HG03135 (cell line): ENCODE results near the gene MBLAC1.

Experiments
- ATAC-seq: cut with Tn5 transposase; IDR thresholded peaks from one replicate; pipeline ENCODE4 v1.9.1; 2021; ENCODE audit warnings: mild to moderate bottlenecking, moderate library complexity; ENCODE audit not compliant: unreplicated experiment

The MBLAC1 gene

GRCh38 chr7:100095289-100095688 is 31.5 kb upstream of the MBLAC1 start:
- ATAC-seq = no peak

- ATAC-seq = no peak
Measured at GRCh38 chr7:100095704-100096103, 31.1 kb upstream of the MBLAC1 start.

GRCh38 chr7:100098913-100099312 is 27.9 kb upstream of the MBLAC1 start:
- no peak for ATAC-seq

GRCh38 chr7:100099452-100099851 is 27.3 kb upstream of the MBLAC1 start:
- no peak for ATAC-seq

GRCh38 chr7:100100420-100101015 is 26.2 kb upstream of the MBLAC1 start:
- ATAC-seq = peak; percentile 57

- ATAC-seq = peak; percentile 80
Measured at GRCh38 chr7:100101016-100101862, 25.5 kb upstream of the MBLAC1 start, which contains the start of the genes AP4M1 and MCM7. Gene AP4M1, plus strand, starts transcription at chr7:100101643. Its CDS starts 72 bp downstream, at chr7:100101715. Gene MCM7, minus strand, starts transcription at chr7:100101397. Its CDS starts 103 bp downstream, at chr7:100101294.

- ATAC-seq = no peak
Measured at GRCh38 chr7:100102950-100103840, 23.6 kb upstream of the MBLAC1 start.

GRCh38 chr7:100105534-100105933 is 21.2 kb upstream of the MBLAC1 start:
- no peak for ATAC-seq

GRCh38 chr7:100106633-100107032 is 20.1 kb upstream of the MBLAC1 start:
- ATAC-seq = no peak

- no peak for ATAC-seq
Measured at GRCh38 chr7:100107125-100107737, 19.5 kb upstream of the MBLAC1 start.

- no peak for ATAC-seq
Measured at GRCh38 chr7:100107890-100108289, 18.9 kb upstream of the MBLAC1 start.

- no peak for ATAC-seq
Measured at GRCh38 chr7:100109521-100110163, 17.1 kb upstream of the MBLAC1 start.

GRCh38 chr7:100111156-100111555 is 15.6 kb upstream of the MBLAC1 start:
- ATAC-seq = no peak

GRCh38 chr7:100111914-100112313 is 14.9 kb upstream of the MBLAC1 start:
- ATAC-seq = no peak

GRCh38 chr7:100115026-100115425 is 11.7 kb upstream of the MBLAC1 start:
- ATAC-seq = no peak

- no peak for ATAC-seq
Measured at GRCh38 chr7:100118388-100119071, 8.2 kb upstream of the MBLAC1 start.

GRCh38 chr7:100119072-100119969 is 7.4 kb upstream of the MBLAC1 start, which contains the start of the genes CNPY4 and TAF6:
Gene CNPY4, plus strand, starts transcription at chr7:100119634. Its CDS starts 111 bp downstream, at chr7:100119745.
Gene TAF6, minus strand, starts transcription at chr7:100119358. Its CDS starts 5,149 bp downstream, at chr7:100114209.
- ATAC-seq = peak; percentile 64

GRCh38 chr7:100119970-100120732 is 6.6 kb upstream of the MBLAC1 start:
- peak; percentile 26 for ATAC-seq
